Measurements from ENCODE around the gene MATN4.

DNA sequence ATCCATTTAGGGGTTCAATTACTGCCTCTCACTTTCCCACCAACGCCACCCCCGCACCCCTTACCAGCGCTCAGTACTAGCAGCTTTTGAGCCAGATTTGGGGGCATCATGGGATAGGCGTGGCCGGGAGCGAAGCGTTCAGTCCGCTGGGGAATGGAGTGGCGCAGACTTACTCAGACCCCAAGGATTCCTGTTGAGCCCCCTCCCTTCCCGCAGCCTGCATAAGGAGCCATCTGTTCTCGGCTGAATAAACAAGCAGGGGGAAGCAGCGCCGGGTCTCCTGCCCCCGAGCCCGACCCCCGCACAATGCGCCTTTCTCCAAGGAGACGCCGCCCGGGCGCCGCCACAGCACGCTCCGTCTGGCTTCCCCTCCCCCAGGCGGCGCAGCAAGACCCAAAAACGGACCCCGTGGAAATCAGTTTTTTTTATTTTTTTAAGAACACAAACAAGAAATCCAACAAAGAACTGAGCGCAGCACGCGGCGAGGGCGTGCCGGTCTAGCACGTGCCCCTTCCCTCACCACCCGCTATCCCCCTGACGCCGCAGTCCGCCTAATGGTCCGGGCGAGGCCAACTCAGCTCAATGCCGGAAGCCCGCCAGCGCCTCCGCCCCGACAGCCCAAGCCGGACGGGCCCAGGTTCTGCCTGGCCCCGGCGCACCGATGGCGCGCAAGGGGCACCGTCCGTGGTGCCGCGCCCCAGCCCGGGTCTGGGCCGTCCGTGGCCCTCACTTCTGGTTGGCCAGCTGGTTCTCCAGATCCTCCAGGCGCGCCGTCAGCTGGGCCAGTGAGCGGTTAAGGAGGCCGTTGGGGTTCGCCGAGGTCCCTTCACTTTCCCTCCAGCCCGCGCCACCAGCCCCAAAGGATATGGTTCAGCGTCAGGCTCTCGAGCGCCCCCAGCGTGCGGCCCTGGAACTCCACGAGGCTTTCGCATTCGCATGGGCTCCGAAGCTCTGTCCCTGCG lies 14.8 kb downstream of the MATN4 start:
- TF ChIP-seq USF2 (IDR thresholded peaks at IDR 0.05; ENCODE audit: low read depth, low read length) (no peak), CTCF (conservative IDR thresholded peaks at IDR 0.05; ENCODE audit: low read depth, low read length) (peak; percentile 83), POLR2A (IDR thresholded peaks at IDR 0.05; ENCODE audit: low read depth, low read length) (no peak), SMC3 (IDR thresholded peaks at IDR 0.05; ENCODE audit: low read depth, low read length) (no peak), RAD21 (IDR thresholded peaks at IDR 0.05; ENCODE audit: low read length) (no peak; the same call in 1 of the 2 replicates), RFX5 (IDR thresholded peaks at IDR 0.05; ENCODE audit: low read depth, low read length) (no peak)
- TF ChIP-seq, protein P1, sequence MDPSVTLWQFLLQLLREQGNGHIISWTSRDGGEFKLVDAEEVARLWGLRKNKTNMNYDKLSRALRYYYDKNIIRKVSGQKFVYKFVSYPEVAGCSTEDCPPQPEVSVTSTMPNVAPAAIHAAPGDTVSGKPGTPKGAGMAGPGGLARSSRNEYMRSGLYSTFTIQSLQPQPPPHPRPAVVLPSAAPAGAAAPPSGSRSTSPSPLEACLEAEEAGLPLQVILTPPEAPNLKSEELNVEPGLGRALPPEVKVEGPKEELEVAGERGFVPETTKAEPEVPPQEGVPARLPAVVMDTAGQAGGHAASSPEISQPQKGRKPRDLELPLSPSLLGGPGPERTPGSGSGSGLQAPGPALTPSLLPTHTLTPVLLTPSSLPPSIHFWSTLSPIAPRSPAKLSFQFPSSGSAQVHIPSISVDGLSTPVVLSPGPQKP (IDR thresholded peaks at IDR 0.05; ENCODE audit: borderline replicate concordance, low read depth, low read length), result no peak

Data from IMR-90 (cell line).